ENCODE measurements around the gene ANKDD1B. TPM values are rescaled to one million over a fixed set of nuclear protein-coding genes. Genes with fewer than 3 reads are reported as not detected.

Gene ANKDD1B
- total and polyA plus RNA-seq, 2 of the 8 experiments (the other 6 are each of a cell fraction or from before 2014, with no cell fraction given) = 0.08 to 0.22 TPM

- H2AFZ ChIP-seq (ENCODE audit: low read length) = no peak overlapping the region
- TF ChIP-seq KDM4A (IDR thresholded peaks at IDR 0.05; ENCODE audit: low read depth, low read length, severe bottlenecking) (no peak), CBX5 (IDR thresholded peaks at IDR 0.05; ENCODE audit: low read depth, low read length) (no peak), RFX5 (IDR thresholded peaks at IDR 0.05; ENCODE audit: borderline replicate concordance, low read depth, low read length) (no peak), CHD2 (IDR thresholded peaks at IDR 0.05; ENCODE audit: low read length) (no peak), SIX5 (IDR thresholded peaks at IDR 0.05; ENCODE audit: low read depth, low read length) (no peak), CEBPB (IDR thresholded peaks at IDR 0.05; ENCODE audit: low read depth, low read length) (no peak), SP1 (IDR thresholded peaks at IDR 0.05; ENCODE audit: low read depth, low read length) (no peak), RAD21 (IDR thresholded peaks at IDR 0.05 in 1 of 2, conservative IDR thresholded peaks at IDR 0.05 in 1 of 2; ENCODE audit: low read depth in 2 of 2, low read length in 2 of 2) (no peak), NANOG (IDR thresholded peaks at IDR 0.05; ENCODE audit: insufficient read depth, low read depth, low read length, poor library complexity, severe bottlenecking) (no peak), YY1 (IDR thresholded peaks at IDR 0.05; ENCODE audit: low read depth, low read length) (no peak), BACH1 (IDR thresholded peaks at IDR 0.05; ENCODE audit: low read length) (no peak), MAX (IDR thresholded peaks at IDR 0.05) (no peak)
- TF ChIP-seq, protein P1, sequence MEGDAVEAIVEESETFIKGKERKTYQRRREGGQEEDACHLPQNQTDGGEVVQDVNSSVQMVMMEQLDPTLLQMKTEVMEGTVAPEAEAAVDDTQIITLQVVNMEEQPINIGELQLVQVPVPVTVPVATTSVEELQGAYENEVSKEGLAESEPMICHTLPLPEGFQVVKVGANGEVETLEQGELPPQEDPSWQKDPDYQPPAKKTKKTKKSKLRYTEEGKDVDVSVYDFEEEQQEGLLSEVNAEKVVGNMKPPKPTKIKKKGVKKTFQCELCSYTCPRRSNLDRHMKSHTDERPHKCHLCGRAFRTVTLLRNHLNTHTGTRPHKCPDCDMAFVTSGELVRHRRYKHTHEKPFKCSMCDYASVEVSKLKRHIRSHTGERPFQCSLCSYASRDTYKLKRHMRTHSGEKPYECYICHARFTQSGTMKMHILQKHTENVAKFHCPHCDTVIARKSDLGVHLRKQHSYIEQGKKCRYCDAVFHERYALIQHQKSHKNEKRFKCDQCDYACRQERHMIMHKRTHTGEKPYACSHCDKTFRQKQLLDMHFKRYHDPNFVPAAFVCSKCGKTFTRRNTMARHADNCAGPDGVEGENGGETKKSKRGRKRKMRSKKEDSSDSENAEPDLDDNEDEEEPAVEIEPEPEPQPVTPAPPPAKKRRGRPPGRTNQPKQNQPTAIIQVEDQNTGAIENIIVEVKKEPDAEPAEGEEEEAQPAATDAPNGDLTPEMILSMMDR (IDR thresholded peaks at IDR 0.05; ENCODE audit: control extremely low read depth in 1 of 3, insufficient read depth in 1 of 3, low read depth in 1 of 3, low read length in 3 of 3) = no peak
Measured at GRCh38 chr5:75640395-75640794, 29.1 kb downstream of the ANKDD1B start.

More at GRCh38 chr5:75640395-75640794, 29.1 kb downstream of the ANKDD1B start:
- Histone ChIP-seq H2AK5ac (ENCODE audit: low read depth, low read length) (no peak overlapping the region), H2BK12ac (ENCODE audit: low read depth, low read length) (no peak overlapping the region), H4K91ac (replicated peaks; ENCODE audit: insufficient read length, low read length) (no peak overlapping the region), H3K9me3 (ENCODE audit: insufficient read depth in 2 of 2, low read depth in 1 of 2, low read length in 1 of 2) (no peaks in the 10 kb centered on the region), H4K8ac (ENCODE audit: extremely low read depth, insufficient read depth, low read length) (no peak overlapping the region), H2BK5ac (ENCODE audit: low read depth, low read length) (no peak overlapping the region), H3K36me3 (ENCODE audit: control insufficient read depth in 2 of 4, insufficient read depth in 4 of 4, low read length in 3 of 4) (no peaks in the 10 kb centered on the region), H3K27me3 (replicated peaks in 1 of 4; ENCODE audit: control insufficient read depth in 3 of 4, extremely low read depth in 1 of 4, insufficient read depth in 3 of 4, low read length in 3 of 4) (peaks cover 0 to 2% (median 0%) of the 10 kb centered on the region in 4 experiments; a peak in 2 of 7 replicates), H3K79me2 (ENCODE audit: control insufficient read depth in 1 of 2, insufficient read depth in 2 of 2, low read length in 2 of 2) (no peaks in the 10 kb centered on the region), H4K20me1 (replicated peaks in 1 of 2; ENCODE audit: control insufficient read depth in 1 of 2, insufficient read depth in 2 of 2, low read length in 2 of 2) (no peaks in the 10 kb centered on the region), H3K18ac (ENCODE audit: extremely low read depth, low read length) (no peak overlapping the region), H3K23me2 (ENCODE audit: low read depth, low read length) (no peaks in the 10 kb centered on the region; the same call in 1 of the 2 replicates), H3K79me1 (ENCODE audit: low read depth, low read length) (no peaks in the 10 kb centered on the region), H4K5ac (ENCODE audit: insufficient read length, low read depth, low read length) (no peak overlapping the region), H3K23ac (ENCODE audit: insufficient read length) (no peak overlapping the region), H2BK120ac (replicated peaks; ENCODE audit: low read depth, low read length) (no peak overlapping the region), H3K27ac (ENCODE audit: low read depth, low read length) (no peak overlapping the region), H3K4me1 (replicated peaks in 1 of 4; ENCODE audit: control insufficient read depth in 3 of 4, insufficient read depth in 4 of 4, low read length in 3 of 4) (no peaks in the 10 kb centered on the region), H3K56ac (replicated peaks; ENCODE audit: insufficient read length, low read depth, low read length) (no peak overlapping the region), H3K4me3 (ENCODE audit: extremely low read depth in 1 of 4, insufficient read depth in 2 of 4, low read depth in 3 of 4, low read length in 4 of 4) (no peak overlapping the region), H2BK20ac (ENCODE audit: low read length) (no peak overlapping the region), H3K4ac (replicated peaks; ENCODE audit: insufficient read length, low read depth, low read length) (no peak overlapping the region), H3K14ac (ENCODE audit: insufficient read length) (no peak overlapping the region), H3K9ac (replicated peaks in 1 of 4; ENCODE audit: extremely low read depth in 1 of 4, low read depth in 3 of 4, low read length in 3 of 4) (no peak overlapping the region), H2BK15ac (ENCODE audit: low read length) (no peak overlapping the region), H3K4me2 (ENCODE audit: insufficient read depth in 1 of 2, low read depth in 2 of 2, low read length in 2 of 2) (no peak overlapping the region)
- DNase-seq (ENCODE audit: low read depth in 1 of 2, low spot score in 2 of 2) = no peak
- POLR2A ChIA-PET (ENCODE audit: partially characterized antibody) = no interaction called here
- FAIRE-seq = no peak
- CTCF ChIA-PET (ENCODE audit: partially characterized antibody) = interaction anchor here (0.6 kb wide), 2 partner anchors 61 to 145 kb away, joined by 3 to 5 read pairs; no protein-coding TSS in a partner anchor

All from H1 (cell line).